Activated gamma-delta T cell treated with Interleukin-2 at 50 U/mL for 16 hours (primary cell): ENCODE data around the gene TMTC2.
"Not testable (repeated sequence)": the region's sequence is repeated elsewhere in the genome, so short reads cannot be mapped to it uniquely, and the experiment has no call there.

Experiments
- DNase-seq: peaks from one replicate; pipeline ENCODE4 v3.0.0-alpha.2; 2020

The TMTC2 gene

DNA sequence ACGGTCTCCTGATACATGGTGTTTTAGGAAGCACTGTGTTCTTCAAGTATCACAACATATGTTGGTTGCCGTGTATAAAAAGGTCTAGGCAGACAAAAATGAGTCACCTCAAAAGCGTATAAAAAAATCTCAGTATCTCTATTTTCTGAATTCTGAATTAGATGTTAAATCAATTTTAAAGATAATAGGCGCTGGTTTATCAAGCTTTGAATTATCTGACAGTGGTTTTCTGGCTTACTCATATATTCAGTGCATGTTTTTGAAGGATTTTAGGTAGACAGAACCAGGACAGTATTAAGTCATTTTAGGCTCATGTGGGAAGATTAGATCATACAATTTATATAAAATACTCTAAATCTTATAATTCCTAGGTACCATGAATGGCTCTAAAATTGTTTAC, 110.8 kb downstream of the TMTC2 start:
- no peak for DNase-seq

DNA sequence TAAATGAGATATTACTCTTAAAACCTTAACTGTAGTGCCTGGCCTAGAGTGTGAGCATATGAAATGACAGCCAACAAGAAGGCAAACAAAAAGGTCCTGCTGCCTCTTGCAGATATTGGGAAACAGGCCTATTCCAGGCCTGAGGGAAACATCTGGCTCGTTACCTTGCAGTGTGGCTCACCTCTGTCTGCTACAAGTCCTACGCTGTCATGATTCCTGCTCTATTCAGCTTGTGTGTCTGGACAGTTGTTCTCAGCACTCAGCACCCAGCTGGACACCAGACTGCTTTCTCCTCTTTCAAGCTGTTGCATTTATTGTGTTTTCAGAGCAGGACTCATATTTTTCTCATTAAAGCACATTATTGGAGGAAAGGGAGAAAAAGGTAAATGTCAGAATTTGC, 113.5 kb downstream of the TMTC2 start:
- DNase-seq, result no peak

DNA sequence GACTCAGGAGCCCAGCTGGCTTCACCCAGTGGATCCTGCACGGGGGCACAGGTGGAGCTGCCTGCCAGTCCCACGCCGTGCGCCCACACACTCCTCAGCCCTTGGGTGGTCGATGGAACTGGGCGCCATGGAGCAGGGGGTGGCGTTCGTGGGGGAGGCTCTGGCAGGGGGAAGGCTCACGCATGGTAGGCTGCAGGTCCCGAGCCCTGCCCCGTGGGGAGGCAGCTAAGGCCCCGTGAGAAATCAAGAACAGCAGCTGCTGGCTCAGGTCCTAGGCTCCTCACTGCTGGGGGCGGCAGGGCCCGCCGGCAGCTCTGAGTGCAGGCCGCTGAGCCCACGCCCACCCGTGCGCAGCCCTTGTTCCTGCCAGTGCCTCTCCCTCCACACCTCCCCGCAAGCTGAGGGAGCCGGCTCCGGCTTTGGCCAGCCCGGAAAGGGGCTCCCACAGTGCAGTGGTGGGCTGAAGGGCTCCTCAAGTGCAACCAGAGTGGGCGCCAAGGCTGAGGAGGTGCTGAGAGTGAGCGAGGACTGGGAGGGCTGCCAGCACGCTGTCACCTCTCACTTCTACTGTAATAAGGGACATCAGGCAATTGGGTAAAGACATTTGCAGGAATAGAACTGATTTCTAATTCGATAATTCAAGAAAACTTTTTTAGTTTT, 115.4 kb downstream of the TMTC2 start:
- DNase-seq, result no peak

DNA sequence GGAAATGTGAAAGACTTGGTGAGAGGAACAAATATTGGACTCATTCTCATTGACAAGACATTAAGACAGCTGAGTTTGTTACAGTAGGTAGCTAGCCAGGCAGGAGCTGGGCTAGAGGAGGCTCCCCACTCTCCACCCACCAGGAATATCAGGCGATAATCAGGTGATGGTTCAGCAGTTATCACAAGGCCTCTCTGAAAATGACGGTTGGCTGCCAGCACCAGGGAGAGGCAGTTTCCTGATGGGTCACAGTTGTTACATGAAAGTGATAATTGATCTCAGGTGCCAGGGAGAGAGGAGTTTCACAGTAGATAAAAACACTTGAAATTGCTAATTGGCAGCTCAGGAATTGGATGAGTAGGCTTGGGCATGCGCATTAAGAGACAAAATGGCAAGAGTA, 116.5 kb downstream of the TMTC2 start:
- no peak for DNase-seq

DNA sequence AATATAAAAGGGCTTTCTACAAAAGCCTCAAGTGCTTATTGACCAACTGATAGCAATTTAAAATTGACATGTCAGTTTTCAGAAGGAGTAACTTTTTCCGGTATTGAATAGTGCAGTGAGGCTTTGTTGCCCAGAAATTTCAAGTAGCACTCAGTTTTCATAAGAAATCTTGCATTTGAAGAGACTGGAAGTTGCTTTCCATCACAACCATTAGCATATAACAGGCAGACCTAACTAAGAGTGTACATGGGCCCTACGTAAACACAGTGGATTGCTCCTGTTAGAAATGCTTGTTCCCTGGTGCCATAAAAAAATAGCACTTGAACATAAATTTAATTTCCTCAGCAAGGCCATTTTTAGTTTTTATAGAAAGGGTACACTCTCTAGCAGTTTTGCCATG, 117.9 kb downstream of the TMTC2 start:
- DNase-seq, result no peak

DNA sequence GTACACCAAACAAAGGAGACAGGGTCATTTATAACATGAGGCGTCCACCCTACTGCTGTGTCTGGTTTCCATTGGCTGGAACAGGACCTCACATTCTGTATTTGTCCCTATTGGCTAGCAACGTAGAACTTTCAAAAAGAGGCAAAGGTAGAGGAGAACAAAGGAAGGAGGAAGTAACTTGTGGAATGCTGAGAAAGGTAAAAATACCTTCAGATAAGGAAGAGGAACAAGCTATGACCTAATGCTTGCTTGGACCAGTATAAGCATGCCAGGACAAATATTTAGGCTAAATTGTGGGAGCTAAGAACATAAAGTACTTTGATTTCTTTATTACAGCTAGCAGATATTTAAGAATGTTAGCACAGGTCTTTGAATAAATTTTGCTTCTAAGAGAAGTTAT, 118.3 kb downstream of the TMTC2 start:
- not testable (repeated sequence) for DNase-seq

DNA sequence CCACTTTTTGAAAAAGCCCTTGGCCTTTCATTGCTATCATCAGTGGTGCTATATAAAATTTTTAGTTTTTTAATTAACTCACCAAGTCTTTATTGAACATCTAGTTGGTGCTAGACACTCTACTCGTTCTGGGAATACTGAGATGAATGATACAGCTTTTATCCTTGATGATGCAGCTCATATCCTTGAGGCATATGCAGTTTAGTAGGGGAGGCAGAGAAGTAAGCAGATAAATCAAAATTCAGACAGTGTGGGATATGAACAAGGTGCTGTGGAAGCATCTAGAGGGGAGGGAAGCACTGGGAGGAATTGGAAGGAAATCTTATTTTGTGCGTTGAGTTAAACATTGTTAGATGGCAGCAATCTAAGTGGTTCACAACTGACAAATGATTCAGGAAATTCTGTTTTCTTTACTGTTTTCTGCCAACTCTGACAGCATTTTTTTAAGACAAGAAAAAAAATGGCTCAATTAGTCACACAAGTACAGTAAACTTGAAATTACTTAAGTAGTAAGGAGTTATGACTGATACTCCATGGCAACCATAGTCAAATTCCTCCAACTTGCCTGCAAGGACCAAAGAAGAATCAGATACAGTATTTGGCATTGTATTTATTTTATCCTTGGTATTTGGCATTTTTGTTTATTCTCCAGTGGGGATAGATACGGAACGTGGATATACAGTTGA, 119.2 kb downstream of the TMTC2 start:
- DNase-seq, result no peak

DNA sequence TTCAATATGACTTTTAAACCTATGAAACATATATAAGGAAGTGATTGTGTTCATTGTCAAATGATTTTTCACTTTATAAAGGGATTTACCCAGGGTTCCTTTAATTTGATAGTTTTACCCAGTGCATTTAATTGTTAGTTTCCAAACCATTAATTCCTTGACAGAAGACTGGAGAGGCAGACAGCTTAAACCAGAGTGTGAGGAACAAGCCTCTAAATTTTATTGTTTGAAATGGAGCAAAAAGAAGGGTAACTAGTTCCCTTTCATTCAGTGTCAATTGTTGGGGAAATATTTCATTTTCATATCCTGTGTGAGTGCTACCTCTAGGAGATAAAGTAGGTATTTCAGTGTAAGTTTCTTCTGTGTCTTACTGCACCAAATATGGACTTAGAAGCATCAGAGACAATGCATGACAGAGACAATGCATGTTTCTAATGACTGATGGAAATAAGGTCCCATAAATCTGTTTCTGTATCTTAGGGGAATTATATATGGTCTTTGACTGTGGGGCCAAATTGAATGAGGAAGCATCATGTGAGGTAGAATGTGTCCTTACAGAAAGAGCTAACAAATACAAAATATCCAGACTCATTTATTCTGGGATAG, 120.5 kb downstream of the TMTC2 start:
- DNase-seq, result no peak

DNA sequence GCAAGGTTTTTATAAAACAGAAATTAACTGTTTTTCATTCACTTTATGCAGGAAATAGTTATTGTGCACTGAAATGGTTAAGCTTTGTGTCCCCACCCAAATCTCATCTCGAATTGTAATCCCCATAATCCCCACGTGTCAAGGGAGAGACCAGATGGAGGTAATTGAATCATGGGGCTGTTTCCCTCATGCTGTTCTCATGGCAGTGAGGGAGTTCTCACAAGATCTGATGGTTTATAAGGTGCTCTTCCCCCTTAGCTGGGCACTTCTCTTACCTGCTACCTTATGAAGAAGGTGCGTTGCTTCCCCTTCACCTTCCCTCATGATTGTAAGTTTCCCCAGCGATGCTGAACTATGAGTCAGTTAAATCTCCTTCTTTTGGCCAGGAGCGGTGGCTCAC, 123.9 kb downstream of the TMTC2 start:
- DNase-seq, result no peak

DNA sequence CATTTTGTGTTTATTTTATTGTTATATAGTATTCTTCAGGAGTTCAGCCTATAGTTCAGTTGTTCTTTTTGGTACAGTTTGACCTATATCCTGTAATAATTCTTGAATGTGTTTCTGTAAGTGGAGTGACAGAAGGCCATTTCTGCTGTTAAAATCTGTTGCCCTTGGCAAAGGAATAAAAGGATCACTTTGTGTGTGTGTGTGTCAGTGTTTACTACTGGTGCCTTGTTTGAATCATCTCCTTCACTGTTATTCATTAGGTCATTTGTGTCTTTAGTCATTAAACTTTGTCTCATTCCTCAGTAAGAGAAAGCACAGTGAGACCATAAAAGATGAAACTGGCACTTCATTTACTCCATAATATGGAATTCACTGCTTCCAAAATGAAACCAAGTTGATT, 130.7 kb downstream of the TMTC2 start:
- DNase-seq, result no peak

DNA sequence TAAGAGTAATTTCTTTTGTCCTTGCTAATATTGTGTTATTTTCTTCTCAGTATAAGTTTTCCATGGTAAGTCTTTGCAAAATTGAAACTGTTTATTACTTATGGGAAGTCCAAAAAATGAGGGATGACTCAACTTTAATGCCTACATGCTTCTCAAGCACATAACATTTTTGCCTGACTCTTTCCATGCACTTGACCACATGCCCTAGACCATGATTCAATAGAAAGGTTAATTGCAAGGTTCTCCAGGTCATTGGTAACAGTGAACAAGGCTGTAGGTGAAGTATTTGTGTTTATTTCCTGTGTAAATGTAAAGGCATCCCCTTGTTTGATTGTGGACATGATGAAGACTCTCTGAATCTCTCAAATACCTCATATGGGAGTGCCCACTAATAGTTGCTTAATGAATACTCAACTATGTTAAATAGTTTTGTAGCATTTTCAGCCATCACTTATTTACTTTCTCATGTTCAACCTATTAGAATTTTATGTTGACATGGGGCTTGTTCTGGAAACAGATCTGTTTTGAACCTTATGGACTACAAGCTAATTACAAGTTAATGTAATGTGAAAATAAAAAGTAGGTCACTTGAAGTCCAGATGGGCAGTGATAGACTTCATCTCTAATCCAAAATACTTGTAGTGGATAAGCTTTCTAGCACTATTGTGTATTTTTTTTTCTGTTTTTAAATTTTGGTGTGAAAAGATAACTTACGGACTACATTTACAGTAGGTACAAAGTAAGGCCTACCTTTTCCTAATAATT, 131.7 kb downstream of the TMTC2 start:
- DNase-seq, result no peak

DNA sequence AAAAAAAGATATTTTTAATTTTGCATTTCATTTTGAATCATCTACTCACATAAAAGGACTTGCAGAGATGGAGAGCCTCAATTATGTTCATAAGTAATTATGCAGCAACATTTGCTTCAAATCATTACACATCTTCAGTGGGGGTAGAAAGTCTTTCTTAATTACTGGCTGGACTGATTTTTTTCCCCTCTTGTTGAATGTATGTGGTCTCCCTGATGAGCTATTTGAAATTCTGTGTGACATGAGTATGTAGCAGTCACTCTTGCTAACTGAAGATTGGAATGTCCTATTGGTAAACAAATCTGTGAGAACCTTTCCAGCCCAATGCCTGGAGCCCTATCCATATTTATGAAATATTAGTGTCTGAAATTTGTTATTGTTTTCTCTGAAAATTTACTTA, 139.8 kb downstream of the TMTC2 start:
- no peak for DNase-seq

DNA sequence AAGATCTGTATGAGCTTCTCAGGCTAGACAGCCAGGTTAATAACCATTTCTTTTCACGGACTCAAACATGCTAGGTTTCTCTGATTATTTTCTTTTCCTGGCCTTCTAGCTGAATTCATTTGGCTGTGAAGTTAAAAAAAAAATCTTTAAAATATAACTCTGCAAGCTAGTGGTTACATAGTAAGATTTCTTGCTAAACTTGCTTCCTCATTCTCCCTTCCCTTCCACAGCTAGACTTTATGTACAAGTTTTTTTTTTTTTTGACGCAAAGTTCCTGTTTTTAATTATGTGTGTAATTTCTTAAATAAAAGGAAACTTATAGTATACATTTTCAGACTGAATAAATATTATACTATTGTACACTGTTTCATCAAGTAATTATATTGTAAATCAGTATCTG, 145.4 kb downstream of the TMTC2 start:
- no peak for DNase-seq

DNA sequence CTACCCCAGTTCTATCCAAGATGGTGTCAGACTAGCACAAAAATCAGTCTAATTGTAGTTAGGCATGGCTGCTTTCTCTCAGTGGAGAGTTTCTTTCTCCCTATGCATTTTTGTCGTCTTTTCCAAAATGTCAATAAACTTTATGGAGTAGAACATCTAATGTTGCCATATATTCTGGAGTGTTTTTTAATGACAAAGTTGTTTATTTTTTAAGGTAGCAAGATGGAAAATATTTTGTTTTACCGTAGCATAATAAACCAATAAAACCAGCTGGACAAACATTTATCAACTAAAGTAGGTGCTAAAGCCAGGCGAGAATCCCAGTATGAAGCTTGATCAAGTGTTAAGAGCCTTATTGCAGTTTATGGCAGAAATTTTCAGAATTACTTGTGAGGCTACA, 146.3 kb downstream of the TMTC2 start:
- no peak for DNase-seq

DNA sequence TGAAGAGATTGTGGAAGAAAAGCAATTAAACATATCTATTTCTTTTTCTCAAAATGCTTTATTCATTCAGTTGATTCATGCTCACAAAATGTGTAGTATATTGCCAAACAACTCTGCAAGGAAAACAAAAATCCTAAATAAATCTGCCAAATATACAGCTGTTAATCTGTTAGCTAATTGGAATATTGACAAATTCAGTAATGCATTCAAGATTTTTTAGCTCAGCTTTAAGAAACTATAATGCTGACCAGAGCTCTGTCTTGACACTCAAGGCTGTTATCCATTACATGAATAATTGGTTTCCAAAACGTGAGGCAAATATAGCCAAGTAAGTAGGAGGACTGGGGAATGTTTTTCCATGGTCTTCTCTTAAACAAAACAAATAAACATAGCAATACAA, 146.8 kb downstream of the TMTC2 start:
- DNase-seq, result no peak

DNA sequence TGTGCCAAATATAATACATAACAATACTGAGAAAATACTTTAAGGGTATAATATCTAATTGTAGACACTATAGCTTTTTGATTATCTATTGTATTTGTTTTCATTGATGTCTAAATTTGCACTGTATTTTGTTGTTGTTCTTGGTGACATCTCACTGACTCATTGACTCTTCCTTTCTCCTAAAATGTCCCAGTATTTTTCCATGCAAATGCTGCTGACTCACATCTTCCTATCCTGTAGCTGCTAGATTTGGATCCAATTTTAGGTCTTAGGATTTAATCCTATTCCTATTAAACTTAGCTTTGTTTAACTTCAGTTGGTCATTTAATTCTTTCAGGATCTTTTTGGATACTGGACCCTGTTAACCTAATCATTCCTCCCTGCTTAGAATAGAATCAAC, 148.5 kb downstream of the TMTC2 start:
- DNase-seq, result no peak

DNA sequence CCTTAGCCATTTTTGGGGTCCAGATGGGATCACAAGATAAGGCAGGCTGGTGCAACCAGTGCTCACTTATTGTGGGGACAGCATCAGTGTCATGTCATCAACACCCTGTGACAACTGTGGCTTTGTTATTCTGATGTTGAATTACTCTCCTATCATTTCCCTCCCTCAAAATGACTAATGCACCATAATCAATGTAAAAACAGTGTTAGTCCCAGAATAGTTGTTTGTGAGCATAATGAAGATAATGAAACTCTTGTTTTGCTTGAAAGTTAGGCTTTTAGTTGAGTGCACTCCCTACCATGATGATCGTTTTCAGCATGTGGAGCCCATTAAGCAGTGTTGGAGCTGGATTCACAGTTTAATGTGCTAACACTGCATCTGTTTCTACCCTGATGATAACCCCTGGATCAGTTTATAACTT, 151.4 kb downstream of the TMTC2 start:
- DNase-seq, result no peak

DNA sequence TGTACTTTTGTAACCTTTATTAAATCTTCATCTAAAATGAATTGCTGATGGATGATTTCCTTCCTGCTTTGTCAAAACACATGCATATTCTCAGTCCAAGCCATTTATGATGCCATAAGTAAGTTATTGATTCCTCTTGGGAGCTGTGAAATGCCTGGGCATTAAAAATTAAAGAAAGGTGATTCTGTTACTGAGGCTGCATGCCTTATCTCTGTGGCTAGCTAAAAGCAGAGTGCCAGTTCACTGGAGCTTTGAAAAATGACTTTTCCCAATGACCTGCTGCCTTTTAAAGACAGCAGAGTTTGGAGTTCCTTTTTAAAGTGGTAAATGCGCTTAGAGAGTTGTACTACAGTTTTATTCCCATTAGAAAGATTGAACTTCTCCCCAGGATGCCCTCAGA, 152.1 kb downstream of the TMTC2 start:
- DNase-seq, result no peak

DNA sequence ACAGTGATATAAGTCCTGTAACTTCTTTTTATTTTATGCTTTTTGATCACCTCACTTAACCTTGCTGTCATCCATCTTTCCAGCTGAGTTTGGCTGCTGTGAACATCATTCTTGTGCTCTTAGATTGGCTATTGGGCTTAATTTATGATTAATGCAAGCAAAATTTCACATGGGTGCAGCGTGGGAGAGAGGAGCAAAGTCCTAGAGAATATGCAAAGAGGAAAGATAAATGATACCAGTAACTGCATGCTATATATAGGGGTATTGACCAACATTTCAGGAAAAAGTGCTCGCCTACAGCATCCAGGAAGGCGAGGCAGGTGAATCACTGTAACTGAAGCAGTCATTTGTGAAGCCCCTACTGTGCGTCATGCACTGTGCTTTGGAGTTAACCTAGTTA, 153.1 kb downstream of the TMTC2 start:
- no peak for DNase-seq

DNA sequence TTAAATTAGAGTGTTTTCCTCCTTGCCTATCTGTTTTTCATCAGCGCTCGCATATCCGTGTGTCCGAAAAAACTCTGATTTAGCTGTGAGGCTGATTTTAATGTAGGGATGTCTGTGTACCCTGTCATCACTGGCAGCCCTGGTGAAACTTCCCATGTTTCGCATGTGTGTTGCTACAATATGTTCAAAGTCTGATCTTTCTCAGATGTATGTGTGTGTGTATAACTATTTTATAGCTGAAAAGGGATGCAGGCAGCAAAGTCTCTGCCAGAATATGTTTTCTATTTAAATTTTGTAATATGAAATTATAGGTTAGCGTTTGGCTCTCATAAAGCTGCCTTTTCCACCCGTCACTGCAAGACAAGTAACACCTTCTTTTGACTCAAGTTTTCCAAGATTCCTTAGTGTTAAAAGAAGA, 154.8 kb downstream of the TMTC2 start:
- DNase-seq, result no peak

DNA sequence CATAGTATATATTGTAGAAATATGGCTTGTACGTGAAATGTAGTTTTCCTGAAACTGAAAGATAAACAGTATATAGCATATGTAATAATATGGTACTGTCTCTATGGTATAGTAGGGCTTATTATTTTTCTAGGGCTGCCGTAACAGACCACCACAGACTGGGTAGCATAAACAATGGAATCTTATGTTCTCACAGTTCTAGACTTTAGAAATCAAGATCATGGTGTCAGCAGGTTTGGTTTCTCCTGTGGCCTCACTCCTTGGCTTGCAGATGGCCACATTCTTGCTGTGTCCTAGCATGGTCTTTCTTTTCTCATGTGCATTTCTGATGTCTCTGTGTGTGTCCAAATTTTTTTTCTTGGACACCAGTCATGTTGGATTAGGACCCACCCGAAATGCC, 155.8 kb downstream of the TMTC2 start:
- DNase-seq, result no peak

DNA sequence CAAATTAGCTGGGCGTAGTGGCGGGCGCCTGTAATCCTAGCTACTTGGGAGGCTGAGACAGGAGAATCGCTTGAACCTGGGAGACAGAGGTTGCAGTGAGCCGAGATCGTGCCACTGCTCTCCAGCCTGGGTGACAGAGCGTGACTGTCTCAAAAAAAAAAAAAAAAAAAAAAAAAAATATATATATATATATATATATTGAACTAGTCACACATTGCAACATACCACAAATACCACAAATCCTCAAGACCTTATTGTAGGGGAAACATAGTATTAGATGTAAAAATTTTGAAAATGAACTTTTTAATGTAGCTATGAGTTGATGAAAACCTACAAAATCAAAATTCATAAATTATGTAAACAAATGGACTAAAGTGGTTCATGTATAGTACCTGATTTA, 158.4 kb downstream of the TMTC2 start:
- not testable (repeated sequence) for DNase-seq

DNA sequence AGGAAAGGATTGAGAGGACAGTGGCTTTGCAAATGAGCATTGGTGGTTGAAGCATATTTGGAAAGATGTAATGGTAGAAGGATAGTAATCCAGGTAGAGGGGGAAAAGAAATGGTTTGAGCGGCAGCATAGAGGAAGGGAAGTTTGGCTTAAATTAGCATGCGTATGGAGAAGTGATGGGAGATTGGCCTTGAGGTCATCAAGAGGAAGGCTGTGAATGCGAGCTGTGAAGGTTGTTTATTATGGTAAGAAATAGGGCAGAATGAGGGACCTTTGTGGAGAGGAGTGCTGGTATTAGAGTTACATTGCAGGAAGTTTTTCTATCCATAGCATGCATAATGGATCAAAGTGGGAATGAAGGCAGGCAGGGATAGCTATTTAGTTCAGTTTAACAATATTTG, 162.1 kb downstream of the TMTC2 start:
- no peak for DNase-seq

DNA sequence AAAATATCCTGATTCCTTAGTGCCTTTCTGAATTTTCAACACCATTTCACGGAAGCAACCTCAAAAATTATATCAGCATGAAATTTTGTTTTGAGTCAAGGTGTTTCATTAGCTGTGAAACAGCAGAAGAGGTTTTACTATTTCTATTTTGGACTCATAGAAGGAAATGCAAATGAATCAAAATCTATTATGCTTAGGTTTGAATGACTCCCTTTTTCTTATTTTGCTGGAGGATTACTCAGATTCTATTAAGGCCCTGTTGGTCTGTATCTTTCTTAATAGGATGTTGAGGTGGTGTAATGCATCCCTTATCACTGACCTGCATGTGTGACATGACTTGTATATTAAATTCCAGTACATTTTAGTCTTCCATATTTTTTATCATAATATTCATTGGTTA, 165.8 kb downstream of the TMTC2 start:
- DNase-seq, result no peak
